Measurements from ENCODE around the gene SCAMP4.
A peak's percentile ranks its signal among the peaks of the same experiment; 100 is the strongest.

SCAMP4 gene

GRCh38 chr19:1912760-1913505 lies 7.7 kb downstream of the SCAMP4 start:
- DNase-seq (ENCODE audit: low read depth in 2 of 2), result no peak

- DNase-seq (ENCODE audit: low read depth in 2 of 2), result no peak
Measured at GRCh38 chr19:1913781-1914577, 8.8 kb downstream of the SCAMP4 start.

DNA sequence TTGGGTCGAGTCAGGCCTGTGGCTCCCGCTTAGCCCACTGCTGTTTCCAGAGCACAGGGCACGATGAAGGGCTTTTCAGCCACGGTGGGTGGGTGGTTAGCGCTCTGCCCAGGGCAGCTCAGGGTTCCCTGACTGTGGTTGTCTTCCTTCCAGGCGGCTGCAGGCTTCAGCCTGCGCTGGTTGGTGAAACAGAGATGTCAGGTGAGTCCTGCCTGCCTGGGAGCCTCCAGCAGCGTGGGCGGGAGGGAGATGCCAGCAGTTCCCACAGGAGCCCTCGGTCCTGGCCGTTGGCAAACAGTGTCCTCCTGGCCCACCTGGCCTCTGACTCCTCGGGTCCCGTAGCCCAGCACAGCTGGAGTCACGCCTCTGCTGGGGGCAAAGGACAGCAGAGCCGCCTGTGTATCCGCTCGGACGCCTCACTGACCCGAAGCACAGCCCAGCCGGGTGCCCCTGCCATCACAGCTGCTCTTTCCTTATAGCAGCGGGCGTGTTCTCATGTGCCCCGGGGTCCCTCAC lies 9.7 kb downstream of the SCAMP4 start:
- DNase-seq (ENCODE audit: low read depth in 2 of 2), result no peak

DNA sequence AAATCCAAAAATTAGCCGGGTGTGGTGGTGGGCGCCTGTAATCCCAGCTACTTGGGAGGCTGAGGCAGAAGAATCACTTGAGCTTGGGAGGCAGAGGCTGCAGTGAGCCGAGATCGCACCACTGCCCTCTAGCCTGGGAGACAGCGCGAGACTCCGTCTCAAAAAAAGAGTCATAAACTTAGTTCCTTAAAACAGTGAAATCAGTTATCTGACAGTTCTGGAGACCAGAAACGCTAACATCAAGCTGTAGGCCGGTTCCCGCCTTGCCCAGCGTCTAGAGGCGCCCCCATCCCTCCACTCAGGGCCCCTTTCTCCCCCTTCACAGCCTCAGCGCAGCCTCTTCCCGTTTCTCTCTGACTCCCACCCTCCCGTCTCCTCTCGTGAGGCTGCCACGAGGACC lies 11.9 kb downstream of the SCAMP4 start:
- DNase-seq (ENCODE audit: low read depth in 2 of 2), result no peak

DNA sequence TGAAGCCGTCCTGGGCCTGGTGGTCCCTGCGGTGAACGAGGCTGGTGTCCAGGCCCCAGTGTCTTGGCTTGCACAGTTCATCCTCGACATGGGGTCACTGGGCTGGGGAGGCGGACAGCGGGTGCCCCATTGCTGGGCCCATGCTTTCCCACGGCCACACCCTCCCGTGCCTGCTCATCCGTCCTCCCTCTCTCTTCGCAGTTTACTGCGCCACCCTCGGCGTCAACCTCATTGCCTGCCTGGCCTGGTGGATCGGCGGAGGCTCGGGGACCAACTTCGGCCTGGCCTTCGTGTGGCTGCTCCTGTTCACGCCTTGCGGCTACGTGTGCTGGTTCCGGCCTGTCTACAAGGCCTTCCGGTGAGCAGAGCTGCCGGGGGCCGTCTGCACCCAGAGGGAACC lies 12.7 kb downstream of the SCAMP4 start:
- no peak for DNase-seq (ENCODE audit: low read depth in 2 of 2)

DNA sequence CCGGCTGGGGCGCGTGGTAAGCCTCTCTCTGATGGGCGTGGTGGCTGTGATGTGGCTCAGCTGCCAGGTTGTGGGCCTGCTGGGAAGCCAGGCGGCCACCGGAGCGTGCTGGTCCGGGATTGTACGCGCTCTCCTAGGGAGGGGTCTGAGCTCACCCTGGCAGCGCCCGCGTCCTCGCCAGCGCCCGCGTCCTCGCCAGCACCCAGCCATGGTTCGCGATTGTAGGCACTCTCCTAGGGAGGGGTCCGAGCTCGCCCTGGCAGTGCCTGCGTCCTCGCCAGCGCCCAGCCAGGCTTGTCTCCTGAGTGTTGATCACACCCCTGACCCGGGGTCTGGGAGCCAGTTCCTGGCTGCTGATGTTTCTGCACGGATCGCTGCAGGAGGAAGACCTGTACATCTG lies 13.8 kb downstream of the SCAMP4 start:
- DNase-seq (ENCODE audit: low read depth in 2 of 2), result no peak

GRCh38 chr19:1920644-1921043 lies 15.4 kb downstream of the SCAMP4 start:
- no peak for DNase-seq (ENCODE audit: low read depth in 2 of 2)

- DNase-seq (ENCODE audit: low read depth in 2 of 2), result no peak
Measured at GRCh38 chr19:1921326-1921725, 16.1 kb downstream of the SCAMP4 start.

GRCh38 chr19:1921825-1922224 lies 16.6 kb downstream of the SCAMP4 start:
- no peak for DNase-seq (ENCODE audit: low read depth in 2 of 2)

- DNase-seq (ENCODE audit: low read depth in 2 of 2), result no peak
Measured at GRCh38 chr19:1922803-1923202, 17.6 kb downstream of the SCAMP4 start.

GRCh38 chr19:1923319-1923718 lies 18.1 kb downstream of the SCAMP4 start:
- peak in 1 of 2 donors; percentile 47 for DNase-seq (ENCODE audit: low read depth in 2 of 2)

GRCh38 chr19:1924320-1924961 lies 19.2 kb downstream of the SCAMP4 start:
- DNase-seq (ENCODE audit: low read depth in 2 of 2), result no peak

GRCh38 chr19:1925544-1925943 lies 20.3 kb downstream of the SCAMP4 start:
- no peak for DNase-seq (ENCODE audit: low read depth in 2 of 2)

DNA sequence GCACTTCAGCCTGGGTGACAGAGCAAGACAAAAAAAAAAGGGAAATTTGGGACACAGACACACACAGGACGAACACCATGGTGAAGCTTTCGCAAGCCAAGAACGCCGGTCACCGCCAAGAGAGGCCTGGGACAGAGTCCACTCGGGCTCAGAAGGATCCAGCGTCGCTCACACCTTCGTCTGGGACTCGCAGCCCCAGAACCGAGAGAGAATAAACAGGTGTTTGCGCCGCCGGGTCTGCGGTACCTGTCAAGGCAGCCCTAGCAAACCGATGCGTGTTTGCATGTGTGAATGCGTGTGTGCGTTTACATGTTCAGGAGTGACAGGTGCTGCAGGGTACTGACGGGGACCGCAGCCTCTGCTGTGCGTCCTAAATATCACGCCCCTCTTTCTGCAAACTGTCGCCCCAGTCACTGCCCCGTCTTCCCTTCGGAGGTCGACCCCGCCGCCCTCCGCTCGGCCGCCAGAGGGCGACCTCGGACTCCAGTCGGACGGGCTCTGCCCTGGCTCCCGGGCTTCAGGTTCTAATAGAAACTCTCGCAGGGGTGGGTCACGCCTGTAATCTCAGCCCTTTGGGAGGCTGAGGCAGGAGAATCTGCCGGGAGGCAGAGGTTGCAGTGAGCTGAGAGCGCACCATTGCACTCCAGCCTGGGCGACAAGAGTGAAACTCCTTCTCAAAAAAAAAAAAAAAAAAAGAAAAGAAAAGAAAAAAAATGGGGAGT lies 24.0 kb downstream of the SCAMP4 start:
- peak; percentile 72 to 78 for DNase-seq (ENCODE audit: low read depth in 2 of 2)

DNA sequence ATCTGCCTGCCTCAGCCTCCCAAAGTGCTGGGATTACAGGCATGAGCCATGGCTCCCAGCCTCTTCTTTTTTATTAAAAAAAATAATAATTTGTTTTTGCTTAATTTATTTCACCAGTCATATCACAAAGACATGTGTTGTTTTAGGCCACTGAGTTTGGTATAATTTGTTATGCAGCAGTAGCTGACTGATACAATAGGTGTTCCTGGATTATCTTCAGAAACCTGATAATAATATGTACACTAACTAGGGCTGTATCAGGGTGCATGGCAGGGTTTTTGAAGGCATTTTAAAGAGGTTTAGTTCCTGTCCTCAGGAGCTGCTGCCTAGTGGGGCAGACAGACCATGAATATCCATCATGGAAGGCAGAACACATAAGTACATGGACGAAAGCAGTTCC lies 26.2 kb downstream of the SCAMP4 start:
- no peak for DNase-seq (ENCODE audit: low read depth in 2 of 2)

DNA sequence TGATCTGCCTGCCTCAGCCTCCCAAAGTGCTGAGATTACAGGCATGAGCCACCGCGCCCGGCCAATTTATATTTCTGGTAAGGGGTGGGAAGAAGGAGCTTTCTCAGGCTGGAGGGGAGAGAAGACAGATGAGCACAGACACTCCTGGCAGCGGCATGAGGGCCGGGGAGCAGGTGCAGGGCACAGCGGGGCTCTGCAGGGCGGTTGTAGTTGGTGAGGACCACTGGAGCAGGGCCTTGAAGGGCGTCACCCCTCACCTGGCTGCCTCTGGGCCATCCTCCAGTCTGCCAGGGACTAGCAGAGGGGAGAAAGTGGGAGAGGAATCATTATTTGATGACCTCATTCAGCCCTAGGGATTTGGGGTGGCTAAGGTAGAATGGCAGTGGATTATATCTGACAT lies 27.2 kb downstream of the SCAMP4 start:
- DNase-seq (ENCODE audit: low read depth in 2 of 2), result no peak

DNA sequence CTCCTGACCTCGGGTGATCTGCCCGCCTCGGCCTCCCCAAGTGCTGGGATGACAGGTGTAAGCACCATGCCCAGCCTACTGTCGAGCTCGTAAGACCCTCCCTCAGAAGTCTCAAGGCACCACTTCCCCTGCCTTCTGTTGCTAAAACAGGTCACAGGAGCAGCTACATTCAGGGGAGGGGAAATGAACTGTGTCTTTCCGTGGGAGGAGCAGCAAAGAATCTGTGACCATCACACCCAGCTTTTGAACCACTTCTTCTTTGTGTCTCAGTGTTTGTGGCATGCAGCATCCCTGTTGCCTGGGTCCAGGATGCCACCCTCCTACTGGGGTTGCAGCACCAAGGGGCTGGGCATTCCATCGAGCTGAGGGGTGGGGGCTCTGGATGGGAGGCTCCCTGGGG lies 28.0 kb downstream of the SCAMP4 start:
- DNase-seq (ENCODE audit: low read depth in 2 of 2), result no peak

DNA sequence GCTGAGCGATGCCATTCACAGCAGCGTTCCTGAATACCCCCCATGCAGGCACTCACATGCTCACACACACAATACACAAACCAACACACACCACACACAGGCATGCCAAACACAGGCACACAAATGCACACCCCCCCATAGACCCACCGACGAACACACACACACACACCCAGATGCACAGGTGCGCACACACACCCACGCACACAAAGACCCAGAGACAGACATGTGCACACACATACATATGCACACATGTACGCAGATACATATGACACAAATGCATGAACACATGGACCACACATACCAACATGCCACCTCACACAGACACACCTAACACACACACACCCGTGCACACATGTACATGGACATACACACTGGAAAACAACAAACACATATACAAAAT lies 28.7 kb downstream of the SCAMP4 start:
- no peak for DNase-seq (ENCODE audit: low read depth in 2 of 2)

DNA sequence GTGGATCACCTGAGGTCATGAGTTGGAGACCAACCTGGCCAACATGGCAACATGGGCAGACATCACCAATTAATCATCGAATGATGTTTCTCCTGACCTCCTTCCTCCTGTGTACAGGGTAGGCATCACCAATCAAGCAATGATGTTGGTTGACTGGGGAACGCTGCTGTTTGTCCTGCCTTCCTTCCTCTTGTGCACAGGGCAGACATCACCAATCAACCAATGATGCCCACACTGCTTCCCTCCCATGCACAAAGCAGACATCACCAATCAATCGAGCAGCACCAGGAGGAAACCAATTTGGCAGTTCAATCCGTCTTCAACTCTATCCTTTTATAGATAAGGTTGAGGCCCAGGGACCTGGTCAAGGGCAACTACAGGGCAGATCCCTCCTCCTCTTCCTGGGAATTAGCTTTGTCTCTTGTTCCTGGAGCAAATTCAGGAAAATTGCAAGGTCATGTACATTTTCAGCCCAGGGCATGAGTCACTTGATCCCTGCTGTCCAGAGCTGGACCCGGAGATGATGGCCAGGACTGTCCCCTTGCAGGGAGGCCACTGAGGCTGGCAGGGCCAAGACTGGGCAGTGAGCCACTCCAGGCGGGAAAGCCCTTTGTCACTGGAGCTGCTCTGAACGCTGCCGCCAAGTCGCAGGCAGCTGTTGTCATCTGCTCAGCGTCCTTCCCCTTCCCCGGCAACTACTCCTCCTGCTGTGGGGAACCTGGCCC lies 30.4 kb downstream of the SCAMP4 start:
- DNase-seq (ENCODE audit: low read depth in 2 of 2), result no peak

GRCh38 chr19:1936430-1936829 lies 31.2 kb downstream of the SCAMP4 start:
- DNase-seq (ENCODE audit: low read depth in 2 of 2), result no peak

DNA sequence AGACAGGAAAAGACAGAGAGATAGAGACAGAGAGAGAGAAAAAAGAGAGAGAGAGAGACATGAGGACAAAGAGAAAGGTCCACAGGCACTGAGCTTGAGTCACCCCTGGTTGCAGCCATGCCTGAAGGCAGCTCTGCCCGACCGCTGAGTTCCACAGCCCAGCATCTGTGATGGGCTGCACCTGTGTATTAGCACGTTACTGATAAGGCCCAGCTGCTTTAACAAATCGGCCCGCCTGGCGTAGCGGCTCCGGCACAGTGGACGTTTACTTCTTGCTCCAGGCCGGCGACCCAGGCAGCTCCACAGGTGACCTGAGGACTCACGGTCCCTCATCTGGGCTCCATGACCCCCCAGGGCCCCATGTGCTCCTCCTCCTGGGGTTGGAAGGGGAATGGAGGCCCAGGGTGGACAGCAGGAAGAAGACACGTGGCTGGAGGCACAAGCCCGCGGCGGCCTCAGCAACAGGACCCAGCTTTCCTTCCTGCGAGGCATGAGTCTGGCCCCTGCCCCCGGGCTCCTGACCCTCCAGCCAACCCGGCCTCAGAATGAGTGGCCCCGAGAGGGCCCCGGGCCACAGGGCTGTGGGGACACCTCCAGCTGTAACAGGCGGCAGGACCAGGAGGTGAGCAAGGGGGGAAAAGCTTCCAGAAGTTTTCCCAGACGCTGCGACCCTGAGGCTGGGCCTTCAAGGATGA lies 31.9 kb downstream of the SCAMP4 start:
- no peak for DNase-seq (ENCODE audit: low read depth in 2 of 2)
